ENCODE measurements around the gene GNG12.

Gene GNG12

GRCh38 chr1:67788904-67789303 is 44.4 kb downstream of the GNG12 start:
- DNase-seq (ENCODE audit: low spot score): no peak
- CTCF ChIA-PET: interaction anchor here (1.6 kb wide), 1 partner anchor 17 kb away, joined by 4 read pairs; no protein-coding TSS in a partner anchor
- no peak overlapping the region for H3K27ac ChIP-seq
- POLR2A ChIA-PET (ENCODE audit: low non-redundant PET): no interaction called here
- TF ChIP-seq CTCF (conservative IDR thresholded peaks at IDR 0.05; ENCODE audit: low read depth): no peak

- H3K27ac ChIP-seq: no peak overlapping the region
- DNase-seq (ENCODE audit: low spot score): no peak
- ChIA-PET POLR2A (ENCODE audit: low non-redundant PET) (no interaction called here), CTCF (interaction anchor here (1.6 kb wide), 1 partner anchor 17 kb away, joined by 4 read pairs; no protein-coding TSS in a partner anchor)
- no peak for TF ChIP-seq CTCF (conservative IDR thresholded peaks at IDR 0.05; ENCODE audit: low read depth)
Measured at GRCh38 chr1:67788238-67788790, 45.0 kb downstream of the GNG12 start.

- H3K27ac ChIP-seq: no peak overlapping the region
- TF ChIP-seq CTCF (conservative IDR thresholded peaks at IDR 0.05; ENCODE audit: low read depth): no peak
- ChIA-PET POLR2A (ENCODE audit: low non-redundant PET) (no interaction called here), CTCF (interaction anchor here (1.6 kb wide), 1 partner anchor 16 kb away, joined by 4 read pairs; no protein-coding TSS in a partner anchor)
- DNase-seq (ENCODE audit: low spot score): no peak
Measured at GRCh38 chr1:67787746-67788145, 45.5 kb downstream of the GNG12 start.

GRCh38 chr1:67785847-67786753 is 47.2 kb downstream of the GNG12 start:
- TF ChIP-seq CTCF (conservative IDR thresholded peaks at IDR 0.05; ENCODE audit: low read depth): no peak
- no peak overlapping the region for H3K27ac ChIP-seq
- ChIA-PET POLR2A (ENCODE audit: low non-redundant PET) (no interaction called here), CTCF (interaction anchor here (0.6 to 1.5 kb wide), 3 partner anchors 12 to 31 kb away, joined by 4 to 5 read pairs (median 4); no protein-coding TSS in a partner anchor)
- no peak for DNase-seq (ENCODE audit: low spot score)

GRCh38 chr1:67784545-67785186 is 48.6 kb downstream of the GNG12 start:
- CTCF ChIA-PET: no interaction called here

More at GRCh38 chr1:67784545-67785186, 48.6 kb downstream of the GNG12 start:
- no peak for DNase-seq (ENCODE audit: low spot score)
- no peak overlapping the region for H3K27ac ChIP-seq
- no peak for TF ChIP-seq CTCF (conservative IDR thresholded peaks at IDR 0.05; ENCODE audit: low read depth)
- POLR2A ChIA-PET (ENCODE audit: low non-redundant PET): no interaction called here

Data from RWPE1 (cell line).